HG03095 (cell line): ENCODE data around the gene TGFBRAP1.
A peak's percentile ranks its signal among the peaks of the same experiment; 100 is the strongest.

ENCODE experiments used
- ATAC-seq: cut with Tn5 transposase; IDR thresholded peaks from one replicate; pipeline ENCODE4 v1.9.1; 2021; ENCODE audit warnings: moderate library complexity; ENCODE audit not compliant: unreplicated experiment

TGFBRAP1 gene

DNA sequence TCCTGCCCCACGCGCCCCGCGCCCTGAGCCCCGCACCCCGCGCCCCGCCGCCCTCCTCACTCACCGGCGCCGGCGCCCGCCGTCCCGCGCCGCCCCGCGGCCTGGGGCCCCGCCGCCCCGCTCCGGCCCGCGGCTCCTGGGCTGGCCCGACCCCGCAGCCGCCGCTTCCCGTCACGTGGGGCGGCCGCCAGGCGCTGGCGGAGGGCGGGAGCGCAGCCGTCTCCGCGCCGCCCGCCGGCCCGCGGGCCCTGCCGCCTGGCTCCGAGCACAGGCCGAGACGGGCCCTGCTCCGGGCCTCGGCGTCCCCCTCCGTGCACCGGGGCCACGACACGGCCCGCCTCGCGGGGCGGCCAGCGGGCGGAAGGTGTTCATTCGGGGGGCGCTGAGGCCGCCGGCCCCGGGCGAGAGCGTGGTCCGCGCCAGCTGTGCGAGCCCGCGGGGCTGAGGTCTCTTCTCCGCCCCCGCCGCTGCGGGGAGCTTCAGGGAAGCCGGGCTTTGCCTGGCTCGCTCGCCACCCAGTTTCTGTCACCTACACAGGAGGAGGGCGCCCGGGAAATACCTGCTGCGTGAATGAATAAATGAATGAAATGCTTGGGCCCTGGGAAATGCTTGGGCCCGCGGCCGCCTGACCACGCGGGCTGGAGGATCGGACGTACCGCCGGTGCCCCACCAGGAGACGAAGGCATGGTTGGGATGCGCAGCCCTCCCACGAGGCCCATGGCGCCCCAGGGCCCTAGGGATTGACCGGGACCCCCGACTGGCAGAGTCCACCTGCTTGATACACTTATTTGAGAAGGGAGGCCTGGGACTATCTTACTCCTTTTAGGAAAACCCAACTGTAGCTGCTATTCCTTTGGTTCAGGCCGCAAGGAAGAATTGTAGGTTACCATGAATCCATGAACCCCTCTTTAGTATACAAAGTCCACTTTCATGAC is at the start of gene TGFBRAP1:
TGFBRAP1 (minus strand) TSS at position 175 of the 935 bp plus-strand sequence. CDS start 21,434 bp downstream, outside the sequence.
- peak; percentile 76 for ATAC-seq

DNA sequence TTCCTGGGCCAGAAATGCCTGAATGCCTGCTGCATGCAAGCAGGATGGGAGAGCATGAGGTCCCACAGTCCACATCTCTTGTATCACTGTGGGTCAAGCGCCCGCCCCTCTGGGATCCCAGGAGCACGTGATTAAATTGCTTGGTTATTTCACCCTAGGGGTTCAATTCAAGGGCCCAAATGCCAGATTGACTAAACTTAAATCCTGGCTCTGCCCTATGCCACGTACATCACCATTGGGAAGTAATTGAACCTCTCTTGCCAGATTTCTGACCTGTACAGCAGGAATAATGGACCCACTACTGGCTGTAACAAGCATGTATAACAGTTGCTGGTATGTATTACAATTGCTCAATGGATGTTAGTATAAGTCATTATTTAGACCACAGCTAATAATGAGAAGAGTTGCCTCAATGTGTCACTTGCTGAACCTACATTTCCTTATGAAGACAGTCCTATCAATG is 49.4 kb upstream of the TGFBRAP1 start:
- no peak for ATAC-seq

- ATAC-seq, result no peak
Measured at GRCh38 chr2:105378276-105378840, 48.8 kb upstream of the TGFBRAP1 start.

- ATAC-seq, result no peak
Measured at GRCh38 chr2:105377871-105378270, 48.3 kb upstream of the TGFBRAP1 start.

- no peak for ATAC-seq
Measured at GRCh38 chr2:105376789-105377240, 47.3 kb upstream of the TGFBRAP1 start.

DNA sequence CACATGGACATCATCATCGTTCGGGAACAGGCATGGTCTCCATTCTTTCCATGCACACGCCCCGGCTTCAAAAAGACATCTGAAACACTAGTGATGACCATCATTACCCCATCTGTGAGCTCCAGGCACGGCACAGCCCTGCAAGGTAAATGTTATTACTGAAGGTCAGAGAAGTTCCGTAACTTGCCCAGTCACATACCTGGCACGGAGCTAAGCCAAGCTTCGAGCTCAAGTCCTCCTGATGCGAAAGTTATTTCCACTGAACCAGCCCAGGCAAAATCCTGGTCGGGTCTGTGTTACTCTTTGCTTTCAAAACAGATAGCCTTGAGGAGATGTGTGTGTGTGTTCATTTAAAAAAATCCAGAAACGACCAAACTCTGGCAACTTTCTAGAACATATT is 46.5 kb upstream of the TGFBRAP1 start:
- ATAC-seq, result no peak

DNA sequence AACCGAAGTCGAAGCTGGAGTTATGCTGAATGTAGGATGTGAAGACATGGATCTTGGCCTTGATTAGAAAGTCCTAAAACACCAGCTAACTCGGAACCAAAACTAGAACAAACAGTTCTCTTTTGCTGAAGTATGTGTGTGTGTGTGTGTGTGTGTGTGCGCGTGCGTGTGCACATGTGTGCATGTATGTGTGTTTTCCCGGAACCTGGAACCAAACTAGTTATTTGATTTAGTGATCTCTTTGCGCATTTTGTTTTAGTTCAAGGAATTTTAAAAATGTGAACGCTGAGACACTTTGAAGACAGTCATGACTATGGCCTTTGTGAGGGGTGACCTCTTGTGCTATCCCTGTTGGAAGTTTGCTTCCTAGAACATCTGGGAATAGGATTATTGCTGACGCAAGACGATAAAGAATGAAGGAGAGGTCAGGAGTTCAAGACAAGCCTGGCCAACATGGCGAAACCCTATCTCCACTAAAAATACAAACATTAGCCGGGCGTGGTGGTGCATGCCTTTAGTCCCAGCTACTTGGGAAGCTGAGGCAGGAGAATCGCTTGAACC is 45.5 kb upstream of the TGFBRAP1 start:
- ATAC-seq, result no peak

- ATAC-seq, result peak; percentile 92
Measured at GRCh38 chr2:105373895-105374401, 44.4 kb upstream of the TGFBRAP1 start.

- ATAC-seq, result no peak
Measured at GRCh38 chr2:105373344-105373781, 43.8 kb upstream of the TGFBRAP1 start.

- ATAC-seq, result no peak
Measured at GRCh38 chr2:105371810-105372209, 42.3 kb upstream of the TGFBRAP1 start.

- ATAC-seq, result no peak
Measured at GRCh38 chr2:105371156-105371555, 41.6 kb upstream of the TGFBRAP1 start.

DNA sequence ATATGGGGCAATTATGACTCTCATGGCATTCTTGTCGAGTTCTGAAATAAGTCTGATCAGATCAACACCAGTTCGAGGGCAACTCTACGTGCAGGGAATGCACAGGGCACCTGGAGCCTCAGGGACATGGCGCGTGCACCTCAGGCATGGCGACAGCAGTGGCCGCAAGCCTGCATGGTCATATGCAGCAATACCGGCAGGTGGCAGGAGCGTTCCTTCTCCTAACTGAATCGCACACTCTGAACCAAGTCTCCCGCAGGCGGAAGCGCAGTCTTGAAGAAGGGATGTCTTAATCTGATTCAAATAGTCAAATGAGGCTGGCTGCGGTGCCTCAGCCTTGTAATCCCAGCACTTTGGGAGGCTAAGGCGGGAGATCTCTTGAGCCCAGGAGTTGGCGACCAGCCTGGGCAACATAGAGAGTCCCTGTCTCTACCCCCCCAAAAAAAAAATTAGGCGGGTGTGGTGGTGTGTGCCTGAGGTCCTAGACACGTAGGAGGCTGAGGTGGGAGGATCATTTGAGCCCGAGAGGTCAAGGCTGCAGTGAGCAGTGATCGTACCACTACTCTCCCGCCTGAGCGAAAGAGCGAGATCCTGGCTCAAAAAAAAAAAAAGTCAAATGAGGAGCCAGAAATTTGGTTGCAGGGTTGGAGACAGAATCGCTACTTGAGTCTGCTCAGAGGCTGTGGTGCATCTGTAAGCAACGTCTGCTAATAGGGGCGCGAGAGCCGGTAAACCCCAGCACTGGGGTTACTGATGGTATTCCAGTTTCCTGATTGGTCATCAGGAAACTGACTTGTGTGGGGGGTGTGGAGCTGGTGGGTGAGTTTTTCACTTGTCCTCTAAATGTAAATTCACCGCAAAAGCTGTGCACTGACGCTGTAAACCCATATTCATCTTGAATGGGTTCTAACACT is 40.5 kb upstream of the TGFBRAP1 start:
- ATAC-seq, result peak; percentile 90

DNA sequence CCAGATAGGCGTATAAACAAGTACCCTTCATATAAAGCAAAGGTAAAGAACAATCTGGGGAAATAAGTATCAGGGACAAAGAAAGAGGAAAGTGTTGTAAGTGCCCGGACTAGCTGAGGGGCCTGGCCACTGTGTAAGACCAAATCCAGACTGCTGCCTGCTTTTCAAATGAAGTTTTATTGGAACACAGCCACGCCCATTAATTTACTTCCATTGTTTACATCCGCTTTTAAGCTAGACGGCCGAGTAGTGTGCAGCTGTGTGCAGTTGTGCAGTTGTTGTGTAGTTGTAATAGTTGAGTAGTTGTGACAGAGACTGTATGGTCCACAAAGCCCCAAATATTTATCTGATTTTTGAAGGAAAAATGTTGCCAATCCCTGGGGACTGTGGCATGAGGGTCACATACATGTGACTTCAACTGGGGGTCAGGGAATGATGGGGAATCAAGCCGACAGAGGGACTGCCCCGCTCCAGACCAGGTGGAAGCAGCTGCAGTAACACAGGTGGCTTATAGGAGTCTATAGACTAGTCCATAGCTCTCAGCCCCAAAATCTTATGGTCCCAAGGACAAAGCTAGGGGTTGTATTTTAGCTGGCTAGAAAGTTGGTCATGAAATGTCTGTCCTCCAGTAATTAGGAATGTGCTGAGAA is 39.3 kb upstream of the TGFBRAP1 start:
- no peak for ATAC-seq

DNA sequence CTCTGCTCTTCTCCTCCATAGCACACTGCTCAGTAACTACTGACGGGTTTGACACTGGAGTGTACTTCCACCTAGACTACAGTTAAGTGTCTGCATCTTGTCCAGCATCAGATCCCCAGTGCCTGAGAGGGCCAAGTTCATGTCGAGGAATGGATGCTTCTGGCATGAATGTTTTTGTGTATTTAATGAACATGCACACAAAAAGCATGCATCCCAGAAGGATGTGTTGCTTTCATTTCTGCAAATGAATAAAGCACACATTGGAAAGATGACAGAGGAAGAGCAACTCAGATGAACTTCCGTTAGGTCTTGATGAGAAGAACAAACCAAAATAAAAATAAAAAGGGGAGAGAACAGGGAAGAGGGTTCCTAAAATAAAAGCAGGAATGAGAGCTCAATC is 35.7 kb upstream of the TGFBRAP1 start:
- no peak for ATAC-seq

GRCh38 chr2:105364436-105365139 is 35.1 kb upstream of the TGFBRAP1 start:
- ATAC-seq, result no peak

DNA sequence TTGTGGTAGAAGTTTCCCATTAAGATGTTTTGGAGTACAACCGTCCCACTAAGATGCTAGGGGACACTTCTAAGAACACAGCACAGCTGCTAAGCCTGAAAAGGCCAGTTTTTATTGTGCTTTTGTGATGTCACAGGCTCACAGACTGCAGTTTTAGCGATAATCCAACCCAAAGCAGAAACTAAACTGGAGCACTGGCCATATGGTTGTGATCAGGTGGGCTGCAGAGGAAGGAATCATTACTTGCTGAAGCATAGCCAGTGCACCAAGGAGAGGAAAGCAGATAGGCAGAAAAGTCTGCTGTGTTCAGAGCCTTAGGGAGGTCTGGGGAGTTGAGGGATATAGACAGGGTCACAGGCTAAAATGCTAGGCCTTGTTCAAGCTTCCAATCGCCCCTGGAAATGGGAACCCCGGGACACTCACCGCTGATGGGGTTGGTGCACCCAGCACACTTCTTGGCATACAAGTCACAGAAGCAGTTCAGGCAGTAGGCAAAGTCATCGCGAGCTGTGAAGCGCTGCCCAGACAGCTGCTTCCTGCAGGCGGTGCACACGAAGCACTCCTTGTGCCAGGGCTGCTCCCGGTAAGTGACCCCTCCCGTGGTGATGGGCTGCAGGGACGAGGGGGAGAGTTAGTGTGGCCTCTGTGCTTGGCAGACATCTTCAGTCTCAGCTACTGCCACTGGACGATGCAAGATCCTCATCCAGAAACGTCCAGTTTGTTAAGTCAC is 33.5 kb upstream of the TGFBRAP1 start:
- no peak for ATAC-seq

- no peak for ATAC-seq
Measured at GRCh38 chr2:105361102-105361889, 31.8 kb upstream of the TGFBRAP1 start.

- ATAC-seq, result no peak
Measured at GRCh38 chr2:105358593-105358992, 29.1 kb upstream of the TGFBRAP1 start.
